GM18907 (cell line): ENCODE measurements around the gene PTPRG.
A peak's percentile ranks its signal among the peaks of the same experiment; 100 is the strongest.

Experiments used
- ATAC-seq: cut with Tn5 transposase; IDR thresholded peaks from one replicate; pipeline ENCODE4 v1.9.1; 2021; ENCODE audit warnings: mild to moderate bottlenecking, moderate library complexity; ENCODE audit not compliant: unreplicated experiment

Gene PTPRG

GRCh38 chr3:62197350-62198012 is 636.1 kb downstream of the PTPRG start:
- ATAC-seq = no peak

GRCh38 chr3:62199126-62199525 is 637.8 kb downstream of the PTPRG start:
- no peak for ATAC-seq

- ATAC-seq = no peak
Observed at GRCh38 chr3:62201438-62202035, 640.2 kb downstream of the PTPRG start.

- no peak for ATAC-seq
Observed at GRCh38 chr3:62203152-62203551, 641.8 kb downstream of the PTPRG start.

- no peak for ATAC-seq
Observed at GRCh38 chr3:62203561-62203960, 642.2 kb downstream of the PTPRG start.

- no peak for ATAC-seq
Observed at GRCh38 chr3:62207197-62207596, 645.8 kb downstream of the PTPRG start.

GRCh38 chr3:62208385-62208784 is 647.0 kb downstream of the PTPRG start:
- ATAC-seq = no peak

GRCh38 chr3:62209101-62209500 is 647.7 kb downstream of the PTPRG start:
- ATAC-seq = no peak

- ATAC-seq = no peak
Observed at GRCh38 chr3:62210011-62210410, 648.6 kb downstream of the PTPRG start.

- no peak for ATAC-seq
Observed at GRCh38 chr3:62211675-62212429, 650.5 kb downstream of the PTPRG start.

- ATAC-seq = no peak
Observed at GRCh38 chr3:62214850-62215249, 653.5 kb downstream of the PTPRG start.

GRCh38 chr3:62220616-62221015 is 659.2 kb downstream of the PTPRG start:
- no peak for ATAC-seq

GRCh38 chr3:62225051-62225450 is 663.7 kb downstream of the PTPRG start:
- ATAC-seq = no peak

- peak; percentile 69 for ATAC-seq
Observed at GRCh38 chr3:62226601-62227339, 665.4 kb downstream of the PTPRG start.

GRCh38 chr3:62228467-62228866 is 667.1 kb downstream of the PTPRG start:
- ATAC-seq = no peak

GRCh38 chr3:62229211-62229610 is 667.8 kb downstream of the PTPRG start:
- no peak for ATAC-seq

GRCh38 chr3:62229908-62230307 is 668.5 kb downstream of the PTPRG start:
- no peak for ATAC-seq

GRCh38 chr3:62233065-62233464 is 671.7 kb downstream of the PTPRG start:
- ATAC-seq = no peak

- no peak for ATAC-seq
Observed at GRCh38 chr3:62236016-62236415, 674.6 kb downstream of the PTPRG start.

- peak; percentile 19 for ATAC-seq
Observed at GRCh38 chr3:62237286-62237948, 676.0 kb downstream of the PTPRG start.

- peak; percentile 91 for ATAC-seq
Observed at GRCh38 chr3:62238003-62238402, 676.6 kb downstream of the PTPRG start.
